ENCODE data around the gene PLCG1. TPM values are rescaled to one million over a fixed set of nuclear protein-coding genes. Genes with fewer than 3 reads are reported as not detected.

The PLCG1 gene
- total RNA-seq, 6 experiments from 2014 or later, result 9.5 to 22.6 (median 16.6) TPM

GRCh38 chr20:41192575-41192974 lies 55.2 kb downstream of the PLCG1 start:
- H3K9me3 ChIP-seq, result no peaks in the 10 kb centered on the region
- no peak overlapping the region for H3K27ac ChIP-seq
- intact Hi-C loops (cut with DNase I), result no loop called here
- no peak for TF ChIP-seq POLR2A (IDR thresholded peaks at IDR 0.05)
- no peak for TF ChIP-seq CTCF (IDR thresholded peaks at IDR 0.05)
- no peak overlapping the region for H3K4me3 ChIP-seq
- no peak for DNase-seq
- no peaks in the 10 kb centered on the region for H3K27me3 ChIP-seq
- 83% methylated on average over 2 of the region's 3 CpGs for WGBS (ENCODE audit: insufficient coverage, low coverage, low lambda C conversion rate, missing lambda C conversion rate)
- ATAC-seq, result no peak
- peaks cover 0 to 2% (median 0%) of the 10 kb centered on the region in 4 donors for H3K36me3 ChIP-seq
- no peaks in the 10 kb centered on the region for H3K4me1 ChIP-seq

DNA sequence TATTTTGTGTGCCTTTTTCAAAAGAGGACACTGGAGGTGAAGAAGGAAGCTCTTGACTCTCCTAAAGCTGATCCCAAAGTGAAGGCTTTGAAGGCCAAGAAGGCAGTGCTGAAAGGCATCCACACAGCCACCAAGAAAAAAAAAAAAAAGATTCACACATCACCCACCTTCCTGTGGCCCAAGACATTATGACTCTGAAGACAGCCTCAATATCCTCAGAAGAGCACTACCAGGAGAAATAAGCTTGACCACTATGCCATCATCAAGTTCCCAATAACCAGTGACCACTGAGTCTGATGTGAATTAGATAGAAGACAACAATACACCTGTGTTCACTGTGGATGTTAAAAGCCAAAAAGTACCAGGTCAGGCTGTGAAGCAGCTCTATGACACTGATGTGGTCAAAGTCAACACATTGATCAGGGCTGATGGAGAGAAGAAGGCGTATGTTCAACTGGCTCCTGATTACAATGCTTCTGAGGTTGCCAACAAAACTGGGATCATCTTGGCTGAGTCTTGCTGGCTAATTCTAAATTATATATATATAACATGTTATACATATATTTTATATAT lies 59.4 kb downstream of the PLCG1 start:
- H3K4me1 ChIP-seq, result no peaks in the 10 kb centered on the region
- 93% methylated on average over 1 of the region's 1 CpG for WGBS (ENCODE audit: insufficient coverage, low coverage, low lambda C conversion rate, missing lambda C conversion rate)
- H3K9me3 ChIP-seq, result no peaks in the 10 kb centered on the region
- no peak overlapping the region for H3K27ac ChIP-seq
- no peak for ATAC-seq
- no peak overlapping the region for H3K4me3 ChIP-seq
- intact Hi-C loops (cut with DNase I), result no loop called here
- TF ChIP-seq CTCF (IDR thresholded peaks at IDR 0.05), result no peak
- no peak for TF ChIP-seq POLR2A (IDR thresholded peaks at IDR 0.05)
- no peak for DNase-seq
- H3K27me3 ChIP-seq, result no peaks in the 10 kb centered on the region
- no peaks in the 10 kb centered on the region for H3K36me3 ChIP-seq

DNA sequence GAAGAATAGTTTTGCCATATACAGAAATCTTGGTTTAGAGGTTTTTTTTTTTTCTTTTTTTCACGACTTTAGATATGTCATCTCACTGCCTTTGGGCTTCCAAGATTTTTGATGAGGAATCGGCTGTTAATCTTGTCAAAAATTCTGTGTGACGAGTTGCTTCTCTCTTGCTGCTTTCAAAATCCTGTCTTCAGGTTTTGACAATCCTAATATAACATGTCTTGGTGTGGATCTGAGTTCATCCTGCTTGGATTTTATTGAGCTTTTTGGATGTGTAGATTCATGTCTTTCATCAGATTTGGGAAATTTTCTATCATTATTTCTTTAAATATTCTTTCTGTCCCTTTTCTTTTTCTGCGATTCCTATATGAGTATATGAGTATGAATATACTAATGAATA lies 61.1 kb downstream of the PLCG1 start:
- 95% methylated on average over 4 of the region's 4 CpGs for WGBS (ENCODE audit: insufficient coverage, low coverage, low lambda C conversion rate, missing lambda C conversion rate)
- no peak for TF ChIP-seq CTCF (IDR thresholded peaks at IDR 0.05)
- no peak for DNase-seq
- no peak overlapping the region for H3K4me3 ChIP-seq
- H3K4me1 ChIP-seq, result no peaks in the 10 kb centered on the region
- H3K9me3 ChIP-seq, result no peaks in the 10 kb centered on the region
- peaks cover 0 to 6% (median 0%) of the 10 kb centered on the region in 4 donors for H3K36me3 ChIP-seq
- H3K27ac ChIP-seq, result no peak overlapping the region
- no peaks in the 10 kb centered on the region for H3K27me3 ChIP-seq
- ATAC-seq, result no peak
- intact Hi-C loops (cut with DNase I), result no loop called here

DNA sequence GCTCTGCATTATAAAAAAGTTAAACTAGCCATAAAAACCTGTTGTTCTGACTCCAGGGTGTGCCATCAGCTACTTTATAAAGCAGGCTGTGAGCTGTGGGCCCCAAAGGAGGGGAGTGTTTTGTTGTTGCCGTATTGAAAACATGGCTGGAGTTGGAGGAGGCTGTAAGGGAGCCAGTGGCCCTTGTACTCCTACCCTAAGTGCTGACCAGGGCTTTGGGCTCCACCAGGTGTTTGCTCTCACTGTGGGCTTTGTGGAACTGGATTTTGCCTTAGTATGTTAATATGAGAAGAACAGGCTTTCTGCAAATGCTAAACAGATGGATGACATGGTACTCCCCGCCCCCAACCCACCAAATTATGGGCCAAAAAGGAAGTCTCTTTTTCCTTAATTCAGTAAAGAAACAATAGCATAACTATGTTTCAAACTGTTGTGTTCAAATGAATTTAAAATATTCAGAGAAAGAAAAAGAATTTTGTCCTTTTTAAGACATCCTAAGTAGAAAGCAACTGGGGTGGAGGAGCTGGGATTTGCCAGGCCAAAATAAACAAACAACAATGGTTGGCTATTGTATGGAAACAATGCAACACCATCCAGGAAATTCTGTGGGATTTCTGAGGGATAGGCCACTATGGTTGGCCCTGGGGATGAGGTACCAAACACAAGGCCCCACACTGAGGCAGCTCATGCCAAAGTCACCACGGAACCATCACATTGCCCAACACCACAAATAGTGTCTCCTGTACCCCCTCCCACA lies 63.3 kb downstream of the PLCG1 start:
- no peaks in the 10 kb centered on the region for H3K4me1 ChIP-seq
- ATAC-seq (no peak), DNase-seq (no peak)
- H3K27ac ChIP-seq, result no peak overlapping the region
- peaks cover 0 to 20% (median 6%) of the 10 kb centered on the region in 4 donors for H3K36me3 ChIP-seq
- no peak overlapping the region for H3K4me3 ChIP-seq
- TF ChIP-seq POLR2A (IDR thresholded peaks at IDR 0.05), result no peak
- TF ChIP-seq CTCF (IDR thresholded peaks at IDR 0.05), result no peak
- no peaks in the 10 kb centered on the region for H3K9me3 ChIP-seq
- H3K27me3 ChIP-seq, result no peaks in the 10 kb centered on the region
- 100% methylated on average over 1 of the region's 3 CpGs for WGBS (ENCODE audit: insufficient coverage, low coverage, low lambda C conversion rate, missing lambda C conversion rate)
- intact Hi-C loops (cut with DNase I), result no loop called here
